Stomach (tissue), 4 donors: ENCODE measurements around the gene MBNL3.

Source experiments
- CTCF ChIP-seq, 7 experiments: fragments of 450-650 bp in 4 of 7; fragments of 200-600 bp in 3 of 7; sonication (generic) in 3 of 7; IDR thresholded peaks; one replicate each; pipeline ENCODE4 v1.5.1; 2016 to 2019; ENCODE audit warnings: antibody characterized with exemption in 7 of 7, control low read depth in 2 of 7, mild to moderate bottlenecking in 1 of 7
- POLR2AphosphoS5 ChIP-seq, 3 donors: sonication (generic); formaldehyde crosslinking; IDR thresholded peaks; one replicate each; pipeline ENCODE4 v1.6.1; 2016; ENCODE audit warnings: antibody characterized with exemption in 3 of 3

GRCh38 chrX:132414404-132414803, 74.4 kb downstream of the MBNL3 start:
- TF ChIP-seq CTCF (IDR thresholded peaks at IDR 0.05) (no peak), POLR2AphosphoS5 (IDR thresholded peaks at IDR 0.05) (no peak)
